Skin epidermis (tissue), 12 donors: Measurements from ENCODE around the gene NMD3.

ENCODE experiments used
- H3K27ac ChIP-seq, 21 experiments: fragments of 200-600 bp; sonication (generic) in 11 of 21; one replicate each; pipeline ENCODE4 v1.5.0; 2020; ENCODE audit warnings: mild to moderate bottlenecking in 3 of 21, inconsistent platforms in 2 of 21, moderate library complexity in 2 of 21
- H3K4me3 ChIP-seq, 7 experiments: fragments of 200-600 bp; sonication (generic) in 2 of 7; one replicate each; pipeline ENCODE4 v1.5.0; 2020; ENCODE audit warnings: inconsistent platforms in 2 of 7, mild to moderate bottlenecking in 2 of 7, moderate library complexity in 1 of 7

The NMD3 gene

GRCh38 chr3:161224786-161225185, 3.7 kb downstream of the NMD3 start:
- no peak overlapping the region for H3K4me3 ChIP-seq

GRCh38 chr3:161230621-161231171, 9.6 kb downstream of the NMD3 start:
- no peak overlapping the region for H3K4me3 ChIP-seq
- no peak overlapping the region for H3K27ac ChIP-seq

More at GRCh38 chr3:161224786-161225185, 3.7 kb downstream of the NMD3 start:
- no peak overlapping the region for H3K27ac ChIP-seq

- H3K27ac ChIP-seq: no peak overlapping the region
- no peak overlapping the region for H3K4me3 ChIP-seq
Measured at GRCh38 chr3:161231861-161232260, 10.8 kb downstream of the NMD3 start.

- Histone ChIP-seq H3K27ac (no peak overlapping the region), H3K4me3 (no peak overlapping the region)
Measured at GRCh38 chr3:161233557-161233956, 12.4 kb downstream of the NMD3 start.

- Histone ChIP-seq H3K27ac (no peak overlapping the region), H3K4me3 (no peak overlapping the region)
Measured at GRCh38 chr3:161236240-161236639, 15.1 kb downstream of the NMD3 start.

- no peak overlapping the region for H3K27ac ChIP-seq
Measured at GRCh38 chr3:161239700-161240099, 18.6 kb downstream of the NMD3 start.

GRCh38 chr3:161244538-161244937, 23.4 kb downstream of the NMD3 start:
- no peak overlapping the region for H3K27ac ChIP-seq
- no peak overlapping the region for H3K4me3 ChIP-seq

More at GRCh38 chr3:161239700-161240099, 18.6 kb downstream of the NMD3 start:
- no peak overlapping the region for H3K4me3 ChIP-seq

GRCh38 chr3:161247049-161247448, 25.9 kb downstream of the NMD3 start:
- no peak overlapping the region for H3K27ac ChIP-seq
- no peak overlapping the region for H3K4me3 ChIP-seq

GRCh38 chr3:161250116-161250515, 29.0 kb downstream of the NMD3 start:
- no peak overlapping the region for H3K4me3 ChIP-seq
- no peak overlapping the region for H3K27ac ChIP-seq

GRCh38 chr3:161251716-161252115, 30.6 kb downstream of the NMD3 start:
- Histone ChIP-seq H3K27ac (no peak overlapping the region), H3K4me3 (no peak overlapping the region)

- no peak overlapping the region for H3K27ac ChIP-seq
- no peak overlapping the region for H3K4me3 ChIP-seq
Measured at GRCh38 chr3:161252143-161252542, 31.0 kb downstream of the NMD3 start.

GRCh38 chr3:161253711-161254110, 32.6 kb downstream of the NMD3 start:
- H3K4me3 ChIP-seq: no peak overlapping the region
- H3K27ac ChIP-seq: no peak overlapping the region

- H3K27ac ChIP-seq: no peak overlapping the region
Measured at GRCh38 chr3:161254861-161255260, 33.8 kb downstream of the NMD3 start.

GRCh38 chr3:161263057-161263456, 41.9 kb downstream of the NMD3 start:
- H3K27ac ChIP-seq: peak overlapping the region in 1 of 21 experiments; percentile 4
- no peak overlapping the region for H3K4me3 ChIP-seq

More at GRCh38 chr3:161254861-161255260, 33.8 kb downstream of the NMD3 start:
- H3K4me3 ChIP-seq: no peak overlapping the region

GRCh38 chr3:161264852-161265251, 43.7 kb downstream of the NMD3 start:
- Histone ChIP-seq H3K4me3 (no peak overlapping the region), H3K27ac (no peak overlapping the region)

- H3K4me3 ChIP-seq: no peak overlapping the region
- no peak overlapping the region for H3K27ac ChIP-seq
Measured at GRCh38 chr3:161265916-161266571, 44.9 kb downstream of the NMD3 start.

- Histone ChIP-seq H3K27ac (no peak overlapping the region), H3K4me3 (no peak overlapping the region)
Measured at GRCh38 chr3:161266731-161267150, 45.6 kb downstream of the NMD3 start.

- Histone ChIP-seq H3K27ac (no peak overlapping the region), H3K4me3 (no peak overlapping the region)
Measured at GRCh38 chr3:161267646-161268045, 46.5 kb downstream of the NMD3 start.

- Histone ChIP-seq H3K4me3 (no peak overlapping the region), H3K27ac (no peak overlapping the region)
Measured at GRCh38 chr3:161268601-161269000, 47.5 kb downstream of the NMD3 start.

- H3K27ac ChIP-seq: no peak overlapping the region
- no peak overlapping the region for H3K4me3 ChIP-seq
Measured at GRCh38 chr3:161270991-161271390, 49.9 kb downstream of the NMD3 start.

- no peak overlapping the region for H3K27ac ChIP-seq
- no peak overlapping the region for H3K4me3 ChIP-seq
Measured at GRCh38 chr3:161271646-161272045, 50.5 kb downstream of the NMD3 start.

- Histone ChIP-seq H3K27ac (no peak overlapping the region), H3K4me3 (no peak overlapping the region)
Measured at GRCh38 chr3:161272524-161272923, 51.4 kb downstream of the NMD3 start.
